ENCODE results near the gene VAV3. TPM values are rescaled to one million over a fixed set of nuclear protein-coding genes. Genes with fewer than 3 reads are reported as not detected.

The VAV3 gene
- total RNA-seq, 2 experiments from 2014 or later = 1.3 to 1.9 TPM

DNA sequence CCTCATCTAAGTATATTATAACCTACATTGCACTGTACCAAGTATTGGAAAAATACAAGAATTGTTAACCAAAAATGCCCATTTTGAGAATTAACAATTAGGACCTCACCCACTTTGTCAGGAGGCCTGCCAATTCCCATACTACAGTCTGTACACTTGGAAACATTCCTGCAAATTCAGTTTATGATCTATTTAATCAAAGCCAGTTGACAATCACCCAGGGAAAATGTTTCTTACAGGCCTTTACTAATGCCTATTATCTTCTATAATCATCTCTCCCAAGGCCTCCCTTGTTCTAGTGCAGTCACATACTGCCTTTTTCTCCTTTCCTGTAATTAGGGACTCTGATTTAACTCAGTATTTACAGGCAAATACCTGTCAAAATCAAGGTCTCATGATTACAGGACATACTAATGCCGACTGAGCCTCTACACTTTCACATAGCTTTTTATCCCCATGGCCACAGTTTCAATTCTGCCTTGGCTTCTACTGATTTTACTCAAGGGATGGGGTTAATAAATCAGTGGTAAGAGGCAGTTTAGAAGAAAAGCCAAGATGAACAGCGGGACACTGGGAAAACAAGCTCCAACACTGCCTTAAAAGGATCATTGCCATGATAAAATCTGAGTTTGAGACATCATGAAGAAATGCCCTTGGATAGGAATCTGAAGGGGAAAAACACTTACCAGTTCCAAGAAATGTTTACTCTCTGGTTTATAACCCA is 338.7 kb downstream of the VAV3 start:
- H3K4me1 Mint-ChIP-seq = peaks cover 10% of the 10 kb centered on the region

DNA sequence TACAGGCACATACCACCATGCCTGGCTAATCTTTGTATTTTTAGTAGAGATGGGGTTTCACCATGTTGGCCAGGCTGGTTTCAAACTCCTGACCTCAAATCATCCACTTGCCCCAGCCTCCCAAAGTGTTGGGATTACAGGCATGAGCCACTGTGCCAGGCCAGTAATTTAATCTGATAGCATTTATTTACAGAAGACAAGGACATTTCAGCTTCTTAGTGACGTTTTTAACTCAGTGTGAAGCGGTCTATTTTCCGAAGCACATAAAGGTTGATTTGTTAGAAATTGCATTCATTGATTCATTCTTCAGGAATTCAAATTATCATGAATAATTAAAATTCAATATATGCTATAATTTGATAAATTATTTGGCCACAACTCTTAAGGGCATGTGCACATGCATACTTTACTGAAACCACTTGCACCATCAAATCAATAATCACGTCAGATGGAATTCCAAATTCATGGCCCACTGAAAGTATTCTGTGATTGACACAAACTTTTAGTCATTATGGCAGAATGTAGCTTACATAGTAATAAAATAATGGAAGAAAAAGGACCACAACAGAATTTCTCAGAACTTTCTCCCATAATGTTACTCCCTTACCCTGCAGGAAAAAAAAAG is 339.5 kb downstream of the VAV3 start:
- intact Hi-C loops (cut with DNase I, micrococcal nuclease) = no loop called here
- ChIA-PET POLR2A (no interaction called here), CTCF (interaction anchor here (1.4 kb wide), 1 partner anchor 19 kb away, joined by 4 read pairs; no protein-coding TSS in a partner anchor)
- no peak for DNase-seq
- peaks cover 1% of the 10 kb centered on the region for H3K36me3 Mint-ChIP-seq (ENCODE audit: low read depth)
- no peaks in the 10 kb centered on the region for H3K27me3 Mint-ChIP-seq
- H3K9me3 Mint-ChIP-seq (ENCODE audit: low read depth) = no peaks in the 10 kb centered on the region
- no peak for ATAC-seq
- H3K4me3 Mint-ChIP-seq = no peak overlapping the region
- no peak overlapping the region for H3K27ac Mint-ChIP-seq
- H3K4me1 Mint-ChIP-seq = peaks cover 12% of the 10 kb centered on the region

More for the DNA sequence above, 338.7 kb downstream of the VAV3 start:
- H3K27me3 Mint-ChIP-seq = no peaks in the 10 kb centered on the region
- CTCF ChIA-PET = interaction anchor here (1.4 kb wide), 1 partner anchor 18 kb away, joined by 4 read pairs; no protein-coding TSS in a partner anchor
- POLR2A ChIA-PET = no interaction called here
- ATAC-seq (no peak), DNase-seq (no peak)
- H3K4me3 Mint-ChIP-seq = no peak overlapping the region
- peaks cover 1% of the 10 kb centered on the region for H3K36me3 Mint-ChIP-seq (ENCODE audit: low read depth)
- intact Hi-C loops (cut with DNase I, micrococcal nuclease) = no loop called here
- H3K27ac Mint-ChIP-seq = no peak overlapping the region
- no peaks in the 10 kb centered on the region for H3K9me3 Mint-ChIP-seq (ENCODE audit: low read depth)

DNA sequence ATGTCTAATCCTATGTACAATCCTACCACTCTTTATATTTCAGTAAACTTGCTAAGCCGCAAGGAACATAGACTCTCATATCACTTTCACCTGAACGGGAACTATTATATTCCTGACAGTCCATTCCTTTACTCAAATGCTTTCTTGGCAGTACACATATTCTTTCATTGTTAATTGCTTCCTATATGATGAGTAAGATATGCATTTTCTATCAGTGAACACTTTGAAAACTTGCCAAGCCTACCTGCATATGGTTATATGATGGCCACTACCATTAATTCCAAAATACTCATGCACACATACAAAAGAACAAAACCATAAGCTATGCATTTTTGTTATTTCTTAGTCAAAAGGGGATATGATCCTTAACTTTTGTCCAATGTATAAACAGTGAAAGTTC is 341.5 kb downstream of the VAV3 start:
- no peaks in the 10 kb centered on the region for H3K9me3 Mint-ChIP-seq (ENCODE audit: low read depth)
- ATAC-seq (no peak), DNase-seq (no peak)
- CTCF ChIA-PET = no interaction called here
- peaks cover 1% of the 10 kb centered on the region for H3K36me3 Mint-ChIP-seq (ENCODE audit: low read depth)
- H3K27me3 Mint-ChIP-seq = no peaks in the 10 kb centered on the region
- POLR2A ChIA-PET = no interaction called here
- no peak overlapping the region for H3K27ac Mint-ChIP-seq
- peaks cover 13% of the 10 kb centered on the region for H3K4me1 Mint-ChIP-seq
- intact Hi-C loops (cut with DNase I, micrococcal nuclease) = no loop called here
- H3K4me3 Mint-ChIP-seq = no peak overlapping the region

DNA sequence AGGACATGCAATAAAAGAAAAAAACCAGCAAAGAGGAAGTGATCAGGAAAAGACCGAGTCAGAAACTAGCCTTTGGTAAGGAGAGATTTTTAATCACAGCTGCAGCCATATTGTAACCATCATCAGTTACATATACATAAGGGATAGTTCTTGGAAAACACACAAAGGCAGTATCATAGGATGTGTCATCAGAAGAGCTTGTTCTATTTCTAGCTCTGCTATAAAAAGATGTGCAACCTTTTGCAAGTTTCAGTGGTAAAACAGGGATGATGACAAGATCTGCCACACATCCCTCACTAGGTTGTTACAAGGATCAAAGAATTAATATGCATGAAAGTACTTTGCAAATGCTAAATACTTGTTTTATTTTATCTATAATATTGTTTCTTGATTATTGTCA is 342.0 kb downstream of the VAV3 start:
- Mint-ChIP-seq H3K4me3 (no peak overlapping the region), H3K4me1 (peaks cover 13% of the 10 kb centered on the region), H3K36me3 (ENCODE audit: low read depth) (peaks cover 1% of the 10 kb centered on the region), H3K27me3 (no peaks in the 10 kb centered on the region), H3K27ac (no peak overlapping the region), H3K9me3 (ENCODE audit: low read depth) (no peaks in the 10 kb centered on the region)
- ATAC-seq = peak; percentile 95
- ChIA-PET CTCF (no interaction called here), POLR2A (no interaction called here)
- DNase-seq = no peak
- intact Hi-C loops (cut with DNase I, micrococcal nuclease) = no loop called here

DNA sequence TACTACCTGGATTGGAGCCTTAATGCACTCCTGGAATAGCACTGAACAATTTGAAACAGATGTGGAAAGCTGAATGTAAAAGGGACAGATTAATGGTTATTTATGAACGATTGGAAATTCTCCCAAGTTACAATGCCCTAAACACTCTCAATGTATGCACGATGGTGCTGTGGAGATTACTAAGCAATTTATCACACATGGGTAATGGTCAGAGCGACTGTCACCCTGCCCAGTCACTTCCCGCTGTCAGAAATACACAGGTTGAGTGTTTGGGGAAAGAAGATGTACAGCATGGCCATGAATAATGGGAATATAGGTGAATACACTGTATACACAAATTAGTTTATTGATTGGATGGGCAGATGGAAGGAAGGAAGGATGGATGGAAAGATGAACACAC is 342.4 kb downstream of the VAV3 start:
- no peaks in the 10 kb centered on the region for H3K9me3 Mint-ChIP-seq (ENCODE audit: low read depth)
- ChIA-PET CTCF (no interaction called here), POLR2A (no interaction called here)
- ATAC-seq (no peak), DNase-seq (no peak)
- H3K4me3 Mint-ChIP-seq = no peak overlapping the region
- intact Hi-C loops (cut with DNase I, micrococcal nuclease) = no loop called here
- H3K4me1 Mint-ChIP-seq = peaks cover 13% of the 10 kb centered on the region
- no peaks in the 10 kb centered on the region for H3K27me3 Mint-ChIP-seq
- H3K36me3 Mint-ChIP-seq (ENCODE audit: low read depth) = peaks cover 2% of the 10 kb centered on the region
- no peak overlapping the region for H3K27ac Mint-ChIP-seq

DNA sequence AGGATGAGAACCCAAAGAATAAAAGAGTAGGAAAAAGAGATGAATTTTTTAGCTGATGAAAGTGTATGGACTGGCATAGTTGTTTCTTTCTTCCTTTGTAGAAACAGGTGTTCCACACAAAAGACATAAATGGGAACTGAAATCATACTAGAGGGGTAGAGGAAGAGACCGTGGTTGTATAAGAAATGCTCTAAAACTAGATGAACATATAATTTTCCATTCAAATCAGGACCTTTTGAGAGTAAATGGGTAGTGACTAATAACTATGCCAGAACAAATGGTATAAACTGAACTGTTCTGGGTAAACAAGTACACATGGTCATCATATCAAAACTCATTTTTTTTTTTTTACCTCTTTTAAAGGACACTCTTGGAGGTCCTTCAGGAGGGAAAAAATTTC is 344.2 kb downstream of the VAV3 start:
- Mint-ChIP-seq H3K9me3 (ENCODE audit: low read depth) (peaks cover 3% of the 10 kb centered on the region), H3K27me3 (no peaks in the 10 kb centered on the region), H3K36me3 (ENCODE audit: low read depth) (peaks cover 8% of the 10 kb centered on the region), H3K4me1 (peaks cover 10% of the 10 kb centered on the region), H3K4me3 (no peak overlapping the region), H3K27ac (no peak overlapping the region)
- intact Hi-C loops (cut with DNase I, micrococcal nuclease) = no loop called here
- POLR2A ChIA-PET = no interaction called here
- DNase-seq (no peak), ATAC-seq (no peak)
- CTCF ChIA-PET = no interaction called here

DNA sequence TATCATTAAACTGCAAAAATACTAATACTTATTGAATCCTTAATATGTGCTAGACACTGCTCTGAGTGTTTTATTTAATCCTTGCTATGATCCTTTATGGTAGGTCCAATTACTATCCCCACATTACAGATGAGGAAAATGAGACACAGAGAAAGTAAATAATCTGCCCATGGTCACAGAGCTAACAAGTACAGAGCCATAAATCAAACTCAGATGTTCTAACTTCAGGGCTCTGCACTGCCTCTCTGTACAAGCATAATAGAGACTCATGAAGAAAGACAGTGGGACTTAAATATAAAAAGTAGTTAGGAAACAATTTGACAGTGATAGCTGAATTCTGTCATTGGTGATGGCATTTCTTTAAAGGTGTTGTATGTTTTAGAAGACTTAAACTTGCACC is 346.4 kb downstream of the VAV3 start:
- H3K36me3 Mint-ChIP-seq (ENCODE audit: low read depth) = peaks cover 17% of the 10 kb centered on the region
- H3K27me3 Mint-ChIP-seq = no peaks in the 10 kb centered on the region
- H3K4me3 Mint-ChIP-seq = no peak overlapping the region
- CTCF ChIA-PET = no interaction called here
- H3K9me3 Mint-ChIP-seq (ENCODE audit: low read depth) = peaks cover 7% of the 10 kb centered on the region
- ATAC-seq (no peak), DNase-seq (no peak)
- POLR2A ChIA-PET = no interaction called here
- H3K4me1 Mint-ChIP-seq = peaks cover 10% of the 10 kb centered on the region
- H3K27ac Mint-ChIP-seq = no peak overlapping the region
- intact Hi-C loops (cut with DNase I, micrococcal nuclease) = no loop called here

DNA sequence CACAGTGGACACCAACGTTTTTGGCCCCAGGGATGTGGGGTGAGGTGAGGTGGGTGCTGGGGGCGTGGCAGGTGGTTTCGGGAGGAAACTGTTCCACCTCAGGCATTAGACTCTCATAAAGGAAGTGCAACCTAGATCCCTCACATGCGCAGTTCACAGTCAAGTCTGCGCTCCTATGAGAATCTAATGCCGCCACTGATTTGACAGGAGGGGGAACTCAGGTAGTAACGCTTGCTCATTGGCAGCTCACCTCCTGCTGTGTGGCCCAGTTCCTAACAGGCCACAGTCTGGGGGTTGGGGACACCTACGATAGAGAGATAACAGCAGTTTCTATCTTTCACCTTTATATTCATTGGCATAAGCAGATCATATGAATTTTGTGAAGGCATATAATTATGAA is 347.1 kb downstream of the VAV3 start:
- intact Hi-C loops (cut with DNase I, micrococcal nuclease) = no loop called here
- Mint-ChIP-seq H3K27me3 (no peaks in the 10 kb centered on the region), H3K4me1 (peaks cover 7% of the 10 kb centered on the region), H3K27ac (no peak overlapping the region), H3K36me3 (ENCODE audit: low read depth) (peaks cover 19% of the 10 kb centered on the region), H3K9me3 (ENCODE audit: low read depth) (peaks cover 7% of the 10 kb centered on the region), H3K4me3 (no peak overlapping the region)
- ChIA-PET POLR2A (no interaction called here), CTCF (no interaction called here)
- DNase-seq (no peak), ATAC-seq (no peak)

DNA sequence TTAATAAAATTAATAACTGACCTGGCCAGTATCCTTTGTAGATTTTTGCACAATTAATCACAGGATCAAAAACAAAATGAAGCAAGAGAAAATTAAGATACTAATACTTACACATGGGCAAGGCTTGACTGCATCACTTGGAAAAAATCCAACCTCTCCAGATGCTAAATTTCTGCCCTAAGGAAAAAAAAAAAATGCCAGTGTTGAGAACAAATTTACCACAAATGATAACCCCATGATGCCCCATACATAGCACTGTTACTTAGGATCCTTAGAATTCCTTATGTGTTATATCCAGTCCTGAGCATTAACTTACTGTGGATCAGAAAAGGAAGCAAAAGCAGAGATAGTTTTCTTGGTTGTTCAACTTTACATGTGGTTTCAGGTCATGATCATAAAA is 347.5 kb downstream of the VAV3 start:
- DNase-seq (no peak), ATAC-seq (no peak)
- no peak overlapping the region for H3K27ac Mint-ChIP-seq
- H3K36me3 Mint-ChIP-seq (ENCODE audit: low read depth) = peaks cover 23% of the 10 kb centered on the region
- no peaks in the 10 kb centered on the region for H3K27me3 Mint-ChIP-seq
- peaks cover 11% of the 10 kb centered on the region for H3K9me3 Mint-ChIP-seq (ENCODE audit: low read depth)
- no peak overlapping the region for H3K4me3 Mint-ChIP-seq
- intact Hi-C loops (cut with DNase I, micrococcal nuclease) = no loop called here
- CTCF ChIA-PET = no interaction called here
- peaks cover 3% of the 10 kb centered on the region for H3K4me1 Mint-ChIP-seq
- POLR2A ChIA-PET = no interaction called here

DNA sequence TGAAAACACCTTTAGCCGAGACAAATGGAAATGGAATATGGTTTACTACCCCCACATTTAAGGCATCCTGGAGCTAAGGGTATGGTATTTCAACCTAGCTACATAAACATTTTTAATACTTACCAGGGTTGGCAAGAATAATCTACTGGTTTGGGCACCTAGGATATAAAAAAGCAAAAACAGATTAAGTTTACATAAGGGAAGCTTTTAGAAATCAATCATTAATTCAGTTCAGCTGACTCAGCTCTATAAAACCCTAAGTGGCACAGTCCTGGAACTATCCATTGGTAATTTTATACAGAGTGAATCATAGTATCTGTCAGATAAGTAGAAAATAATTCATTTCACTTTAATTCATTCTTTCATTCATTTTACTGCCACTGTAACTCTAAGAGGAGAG is 355.2 kb downstream of the VAV3 start:
- Mint-ChIP-seq H3K27me3 (no peaks in the 10 kb centered on the region), H3K4me1 (no peaks in the 10 kb centered on the region), H3K4me3 (no peak overlapping the region), H3K27ac (no peak overlapping the region), H3K9me3 (ENCODE audit: low read depth) (peaks cover 8% of the 10 kb centered on the region), H3K36me3 (ENCODE audit: low read depth) (peaks cover 14% of the 10 kb centered on the region)
- DNase-seq (no peak), ATAC-seq (no peak)
- intact Hi-C loops (cut with DNase I, micrococcal nuclease) = no loop called here
- CTCF ChIA-PET = no interaction called here
- POLR2A ChIA-PET = interaction anchor here (0.6 kb wide), 1 partner anchor 1246 kb away, joined by 11 read pairs; no protein-coding TSS in a partner anchor

DNA sequence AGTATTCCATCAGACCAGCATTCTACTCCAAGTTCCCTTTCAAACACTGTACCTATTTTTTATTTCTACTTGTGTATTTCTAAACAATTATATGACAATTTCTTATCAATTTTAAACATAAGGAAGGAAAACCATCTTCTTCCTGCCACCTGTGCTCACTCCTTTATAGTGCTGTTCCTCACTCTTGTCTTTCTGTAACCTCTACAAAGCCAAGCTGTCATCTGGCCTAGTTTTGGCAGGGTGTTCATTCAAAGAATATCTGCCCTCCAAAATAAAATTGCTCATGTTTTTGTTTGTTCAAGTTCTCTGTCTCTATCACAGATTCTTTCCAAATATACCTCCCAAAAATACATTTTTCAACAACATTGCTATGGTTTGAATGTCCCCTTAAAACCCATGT is 360.2 kb downstream of the VAV3 start:
- Mint-ChIP-seq H3K9me3 (ENCODE audit: low read depth) (peaks cover 2% of the 10 kb centered on the region), H3K36me3 (ENCODE audit: low read depth) (peaks cover 3% of the 10 kb centered on the region), H3K27me3 (no peaks in the 10 kb centered on the region), H3K27ac (no peak overlapping the region), H3K4me1 (no peaks in the 10 kb centered on the region), H3K4me3 (no peak overlapping the region)
- DNase-seq (no peak), ATAC-seq (no peak)
- CTCF ChIA-PET = no interaction called here
- intact Hi-C loops (cut with DNase I, micrococcal nuclease) = no loop called here
- POLR2A ChIA-PET = no interaction called here

DNA sequence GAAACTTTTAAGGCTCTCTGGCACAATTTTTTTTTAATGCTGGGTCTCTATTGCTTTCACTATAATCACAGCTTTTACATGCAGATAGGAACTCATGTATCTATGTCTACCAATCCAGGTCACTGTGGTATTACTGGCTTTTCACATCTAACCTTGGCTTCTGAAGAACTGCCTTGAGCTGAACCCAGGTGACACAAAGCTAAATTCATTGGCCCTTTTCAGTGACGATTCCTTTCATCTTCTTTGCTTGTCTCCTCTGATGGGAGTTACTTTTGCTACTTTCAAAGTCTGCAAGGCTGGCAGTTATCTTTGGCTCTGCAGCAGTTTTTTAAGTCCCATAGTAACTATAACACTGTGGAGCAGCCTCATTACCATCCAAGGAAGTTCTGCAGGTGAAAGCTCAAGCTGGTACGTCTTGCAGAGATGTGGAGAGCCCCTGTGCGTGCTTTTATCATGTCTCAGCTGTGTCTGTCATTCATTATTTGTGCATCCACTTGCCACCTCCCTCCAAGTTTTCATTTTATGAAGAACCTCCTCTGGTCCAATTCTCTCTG is 364.3 kb downstream of the VAV3 start:
- H3K27ac Mint-ChIP-seq = no peak overlapping the region
- intact Hi-C loops (cut with DNase I, micrococcal nuclease) = no loop called here
- ATAC-seq (no peak), DNase-seq (no peak)
- no peaks in the 10 kb centered on the region for H3K4me1 Mint-ChIP-seq
- POLR2A ChIA-PET = no interaction called here
- no peaks in the 10 kb centered on the region for H3K9me3 Mint-ChIP-seq (ENCODE audit: low read depth)
- peaks cover 4% of the 10 kb centered on the region for H3K36me3 Mint-ChIP-seq (ENCODE audit: low read depth)
- H3K27me3 Mint-ChIP-seq = no peaks in the 10 kb centered on the region
- CTCF ChIA-PET = interaction anchor here (1.4 kb wide), 1 partner anchor 85 kb away, joined by 3 read pairs; no protein-coding TSS in a partner anchor
- no peak overlapping the region for H3K4me3 Mint-ChIP-seq
